ENCODE results near the gene METTL4. TPM values are rescaled to one million over a fixed set of nuclear protein-coding genes. Genes with fewer than 3 reads are reported as not detected.

Gene METTL4
- total RNA-seq, 1 donor from 2014 or later = 9.0 TPM

DNA sequence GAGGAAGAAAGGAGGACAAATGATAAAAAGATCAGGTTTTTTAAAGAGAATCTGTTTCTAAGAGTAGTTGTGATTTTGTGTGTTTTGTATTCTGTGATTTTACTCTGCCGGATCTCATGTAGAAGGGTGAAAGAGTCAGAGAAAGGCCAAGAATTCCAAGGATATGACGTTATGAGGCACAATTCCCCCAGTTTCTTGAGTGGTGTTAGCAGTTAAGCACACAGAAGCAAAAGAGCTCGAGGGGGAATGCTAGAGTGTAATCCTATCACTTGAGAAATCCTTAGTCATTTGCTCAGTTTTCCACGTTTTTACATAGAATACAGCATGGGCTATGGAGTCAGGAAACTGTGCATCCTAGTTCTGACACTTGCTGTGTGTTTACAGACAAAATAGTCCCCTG, 34.8 kb downstream of the METTL4 start:
- H3K36me3 ChIP-seq (ENCODE audit: insufficient read depth, low read length) = no peaks in the 10 kb centered on the region
- no peaks in the 10 kb centered on the region for H3K27me3 ChIP-seq (ENCODE audit: insufficient read depth, low read length)
- Mint-ChIP-seq H3K9me3 (ENCODE audit: unreplicated experiment) (peaks cover 8% of the 10 kb centered on the region), H3K4me1 (ENCODE audit: low read depth, unreplicated experiment) (peaks cover 15% of the 10 kb centered on the region), H3K27me3 (ENCODE audit: low read depth, unreplicated experiment) (no peaks in the 10 kb centered on the region), H3K27ac (ENCODE audit: unreplicated experiment) (peak overlapping the region; percentile 56), H3K4me3 (ENCODE audit: unreplicated experiment) (no peak overlapping the region), H3K36me3 (ENCODE audit: low read depth, unreplicated experiment) (peaks cover 13% of the 10 kb centered on the region)
- DNase-seq (ENCODE audit: low read depth) = peak; percentile 81
- H3K9me3 ChIP-seq (ENCODE audit: insufficient read depth, low read depth, low read length) = no peaks in the 10 kb centered on the region
- peak; percentile 78 for FAIRE-seq
- H3K79me2 ChIP-seq (ENCODE audit: insufficient read depth, low read length) = no peaks in the 10 kb centered on the region
- H3K4me3 ChIP-seq (ENCODE audit: insufficient read depth, low read depth, low read length) = no peak overlapping the region
- H3K9ac ChIP-seq (ENCODE audit: low read length) = peak overlapping the region; percentile 13
- peaks cover 7% of the 10 kb centered on the region for H3K4me1 ChIP-seq (ENCODE audit: insufficient read depth, low read length)
- TF ChIP-seq, protein P1, sequence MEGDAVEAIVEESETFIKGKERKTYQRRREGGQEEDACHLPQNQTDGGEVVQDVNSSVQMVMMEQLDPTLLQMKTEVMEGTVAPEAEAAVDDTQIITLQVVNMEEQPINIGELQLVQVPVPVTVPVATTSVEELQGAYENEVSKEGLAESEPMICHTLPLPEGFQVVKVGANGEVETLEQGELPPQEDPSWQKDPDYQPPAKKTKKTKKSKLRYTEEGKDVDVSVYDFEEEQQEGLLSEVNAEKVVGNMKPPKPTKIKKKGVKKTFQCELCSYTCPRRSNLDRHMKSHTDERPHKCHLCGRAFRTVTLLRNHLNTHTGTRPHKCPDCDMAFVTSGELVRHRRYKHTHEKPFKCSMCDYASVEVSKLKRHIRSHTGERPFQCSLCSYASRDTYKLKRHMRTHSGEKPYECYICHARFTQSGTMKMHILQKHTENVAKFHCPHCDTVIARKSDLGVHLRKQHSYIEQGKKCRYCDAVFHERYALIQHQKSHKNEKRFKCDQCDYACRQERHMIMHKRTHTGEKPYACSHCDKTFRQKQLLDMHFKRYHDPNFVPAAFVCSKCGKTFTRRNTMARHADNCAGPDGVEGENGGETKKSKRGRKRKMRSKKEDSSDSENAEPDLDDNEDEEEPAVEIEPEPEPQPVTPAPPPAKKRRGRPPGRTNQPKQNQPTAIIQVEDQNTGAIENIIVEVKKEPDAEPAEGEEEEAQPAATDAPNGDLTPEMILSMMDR (IDR thresholded peaks at IDR 0.05; ENCODE audit: insufficient read depth, low read depth, low read length) = no peak
- TF ChIP-seq EZH2 (IDR thresholded peaks at IDR 0.05; ENCODE audit: insufficient read depth, low read length) = no peak
- H3K27ac ChIP-seq (ENCODE audit: low read depth, low read length) = peak overlapping the region; percentile 69
- peak overlapping the region; percentile 36 for H3K4me2 ChIP-seq (ENCODE audit: low read length)
- no peaks in the 10 kb centered on the region for H4K20me1 ChIP-seq (ENCODE audit: insufficient read depth, low read length)
- no peak overlapping the region for H2AFZ ChIP-seq (ENCODE audit: low read depth, low read length)

DNA sequence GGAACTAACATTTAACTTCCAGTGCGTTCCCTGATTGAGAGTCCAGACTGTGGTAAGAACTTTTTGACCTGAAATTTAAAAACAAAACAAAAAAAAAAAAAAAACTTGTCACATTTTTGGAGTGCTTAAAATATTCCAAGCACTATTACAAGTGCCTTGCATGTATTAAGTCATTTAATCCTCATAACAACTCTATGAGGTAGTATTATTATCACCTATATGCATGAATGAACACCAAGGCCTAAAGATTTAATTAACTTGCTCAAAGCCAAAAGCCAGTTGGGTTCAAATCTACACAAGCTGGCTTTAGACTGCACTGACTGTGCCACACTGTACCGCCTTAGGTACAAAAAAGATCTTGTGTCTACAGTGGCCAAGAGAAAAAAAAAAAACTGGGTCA, 35.2 kb downstream of the METTL4 start:
- peak overlapping the region; percentile 13 for H3K9ac ChIP-seq (ENCODE audit: low read length)
- Mint-ChIP-seq H3K36me3 (ENCODE audit: low read depth, unreplicated experiment) (peaks cover 13% of the 10 kb centered on the region), H3K27ac (ENCODE audit: unreplicated experiment) (peak overlapping the region; percentile 56), H3K4me1 (ENCODE audit: low read depth, unreplicated experiment) (peaks cover 15% of the 10 kb centered on the region), H3K27me3 (ENCODE audit: low read depth, unreplicated experiment) (no peaks in the 10 kb centered on the region), H3K9me3 (ENCODE audit: unreplicated experiment) (peaks cover 8% of the 10 kb centered on the region), H3K4me3 (ENCODE audit: unreplicated experiment) (no peak overlapping the region)
- H3K27me3 ChIP-seq (ENCODE audit: insufficient read depth, low read length) = no peaks in the 10 kb centered on the region
- no peaks in the 10 kb centered on the region for H3K36me3 ChIP-seq (ENCODE audit: insufficient read depth, low read length)
- H3K4me2 ChIP-seq (ENCODE audit: low read length) = peak overlapping the region; percentile 36
- H3K9me3 ChIP-seq (ENCODE audit: insufficient read depth, low read depth, low read length) = no peaks in the 10 kb centered on the region
- H2AFZ ChIP-seq (ENCODE audit: low read depth, low read length) = no peak overlapping the region
- peaks cover 7% of the 10 kb centered on the region for H3K4me1 ChIP-seq (ENCODE audit: insufficient read depth, low read length)
- peak; percentile 16 for DNase-seq (ENCODE audit: low read depth)
- no peaks in the 10 kb centered on the region for H4K20me1 ChIP-seq (ENCODE audit: insufficient read depth, low read length)
- TF ChIP-seq EZH2 (IDR thresholded peaks at IDR 0.05; ENCODE audit: insufficient read depth, low read length) = no peak
- TF ChIP-seq, protein P1 (IDR thresholded peaks at IDR 0.05; ENCODE audit: insufficient read depth, low read depth, low read length) = no peak
- no peaks in the 10 kb centered on the region for H3K79me2 ChIP-seq (ENCODE audit: insufficient read depth, low read length)
- peak overlapping the region; percentile 69 for H3K27ac ChIP-seq (ENCODE audit: low read depth, low read length)
- no peak for FAIRE-seq
- no peak overlapping the region for H3K4me3 ChIP-seq (ENCODE audit: insufficient read depth, low read depth, low read length)

DNA sequence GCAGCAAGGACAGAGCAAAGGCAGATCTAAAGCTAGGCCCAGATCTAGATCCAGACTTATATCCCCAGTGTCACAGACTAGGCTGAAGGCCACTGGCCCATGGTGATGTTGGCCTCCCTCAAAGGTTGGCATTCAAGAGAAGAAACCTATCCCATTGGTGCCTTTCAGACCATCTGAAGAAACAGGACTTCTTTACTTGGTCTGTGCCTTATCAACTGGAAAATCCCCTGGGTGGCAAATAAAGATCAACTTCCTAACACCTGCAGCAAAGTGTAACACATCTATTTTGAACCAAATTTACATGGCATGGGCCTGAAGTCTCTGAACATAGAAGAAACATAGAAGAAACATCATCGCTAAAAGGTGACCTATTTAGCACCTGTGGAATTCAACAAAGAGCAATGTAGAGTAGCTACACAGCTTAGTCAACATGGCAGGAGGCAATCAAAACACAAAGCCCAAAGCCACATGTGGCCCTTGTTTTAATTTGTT, 35.8 kb downstream of the METTL4 start:
- no peak overlapping the region for H3K27ac ChIP-seq (ENCODE audit: low read depth, low read length)
- H4K20me1 ChIP-seq (ENCODE audit: insufficient read depth, low read length) = no peaks in the 10 kb centered on the region
- TF ChIP-seq, protein P1 (IDR thresholded peaks at IDR 0.05; ENCODE audit: insufficient read depth, low read depth, low read length) = no peak
- no peak for TF ChIP-seq EZH2 (IDR thresholded peaks at IDR 0.05; ENCODE audit: insufficient read depth, low read length)
- no peak overlapping the region for H3K4me3 Mint-ChIP-seq (ENCODE audit: unreplicated experiment)
- H3K4me1 ChIP-seq (ENCODE audit: insufficient read depth, low read length) = peaks cover 7% of the 10 kb centered on the region
- no peak overlapping the region for H2AFZ ChIP-seq (ENCODE audit: low read depth, low read length)
- H3K9me3 ChIP-seq (ENCODE audit: insufficient read depth, low read depth, low read length) = no peaks in the 10 kb centered on the region
- H3K4me3 ChIP-seq (ENCODE audit: insufficient read depth, low read depth, low read length) = no peak overlapping the region
- FAIRE-seq (no peak), DNase-seq (ENCODE audit: low read depth) (no peak)
- H3K27me3 ChIP-seq (ENCODE audit: insufficient read depth, low read length) = no peaks in the 10 kb centered on the region
- H3K4me1 Mint-ChIP-seq (ENCODE audit: low read depth, unreplicated experiment) = peaks cover 12% of the 10 kb centered on the region
- H3K36me3 Mint-ChIP-seq (ENCODE audit: low read depth, unreplicated experiment) = peaks cover 16% of the 10 kb centered on the region
- peaks cover 8% of the 10 kb centered on the region for H3K9me3 Mint-ChIP-seq (ENCODE audit: unreplicated experiment)
- no peak overlapping the region for H3K27ac Mint-ChIP-seq (ENCODE audit: unreplicated experiment)
- no peaks in the 10 kb centered on the region for H3K79me2 ChIP-seq (ENCODE audit: insufficient read depth, low read length)
- no peak overlapping the region for H3K9ac ChIP-seq (ENCODE audit: low read length)
- no peaks in the 10 kb centered on the region for H3K36me3 ChIP-seq (ENCODE audit: insufficient read depth, low read length)
- H3K4me2 ChIP-seq (ENCODE audit: low read length) = no peak overlapping the region
- no peaks in the 10 kb centered on the region for H3K27me3 Mint-ChIP-seq (ENCODE audit: low read depth, unreplicated experiment)

All from astrocyte (in vitro differentiated cells and primary cell).